Measurements from ENCODE around the gene ZNF768. TPM values are rescaled to one million over a fixed set of nuclear protein-coding genes. Genes with fewer than 3 reads are reported as not detected.

The ZNF768 gene
- total and polyA plus RNA-seq, 2 of the 13 experiments (the other 11 are each of a cell fraction or from before 2014, with no cell fraction given): 26.7 to 34.4 TPM

- TF ChIP-seq, protein P1, sequence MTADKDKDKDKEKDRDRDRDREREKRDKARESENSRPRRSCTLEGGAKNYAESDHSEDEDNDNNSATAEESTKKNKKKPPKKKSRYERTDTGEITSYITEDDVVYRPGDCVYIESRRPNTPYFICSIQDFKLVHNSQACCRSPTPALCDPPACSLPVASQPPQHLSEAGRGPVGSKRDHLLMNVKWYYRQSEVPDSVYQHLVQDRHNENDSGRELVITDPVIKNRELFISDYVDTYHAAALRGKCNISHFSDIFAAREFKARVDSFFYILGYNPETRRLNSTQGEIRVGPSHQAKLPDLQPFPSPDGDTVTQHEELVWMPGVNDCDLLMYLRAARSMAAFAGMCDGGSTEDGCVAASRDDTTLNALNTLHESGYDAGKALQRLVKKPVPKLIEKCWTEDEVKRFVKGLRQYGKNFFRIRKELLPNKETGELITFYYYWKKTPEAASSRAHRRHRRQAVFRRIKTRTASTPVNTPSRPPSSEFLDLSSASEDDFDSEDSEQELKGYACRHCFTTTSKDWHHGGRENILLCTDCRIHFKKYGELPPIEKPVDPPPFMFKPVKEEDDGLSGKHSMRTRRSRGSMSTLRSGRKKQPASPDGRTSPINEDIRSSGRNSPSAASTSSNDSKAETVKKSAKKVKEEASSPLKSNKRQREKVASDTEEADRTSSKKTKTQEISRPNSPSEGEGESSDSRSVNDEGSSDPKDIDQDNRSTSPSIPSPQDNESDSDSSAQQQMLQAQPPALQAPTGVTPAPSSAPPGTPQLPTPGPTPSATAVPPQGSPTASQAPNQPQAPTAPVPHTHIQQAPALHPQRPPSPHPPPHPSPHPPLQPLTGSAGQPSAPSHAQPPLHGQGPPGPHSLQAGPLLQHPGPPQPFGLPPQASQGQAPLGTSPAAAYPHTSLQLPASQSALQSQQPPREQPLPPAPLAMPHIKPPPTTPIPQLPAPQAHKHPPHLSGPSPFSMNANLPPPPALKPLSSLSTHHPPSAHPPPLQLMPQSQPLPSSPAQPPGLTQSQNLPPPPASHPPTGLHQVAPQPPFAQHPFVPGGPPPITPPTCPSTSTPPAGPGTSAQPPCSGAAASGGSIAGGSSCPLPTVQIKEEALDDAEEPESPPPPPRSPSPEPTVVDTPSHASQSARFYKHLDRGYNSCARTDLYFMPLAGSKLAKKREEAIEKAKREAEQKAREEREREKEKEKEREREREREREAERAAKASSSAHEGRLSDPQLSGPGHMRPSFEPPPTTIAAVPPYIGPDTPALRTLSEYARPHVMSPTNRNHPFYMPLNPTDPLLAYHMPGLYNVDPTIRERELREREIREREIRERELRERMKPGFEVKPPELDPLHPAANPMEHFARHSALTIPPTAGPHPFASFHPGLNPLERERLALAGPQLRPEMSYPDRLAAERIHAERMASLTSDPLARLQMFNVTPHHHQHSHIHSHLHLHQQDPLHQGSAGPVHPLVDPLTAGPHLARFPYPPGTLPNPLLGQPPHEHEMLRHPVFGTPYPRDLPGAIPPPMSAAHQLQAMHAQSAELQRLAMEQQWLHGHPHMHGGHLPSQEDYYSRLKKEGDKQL (CRISPR knock-in tag; IDR thresholded peaks at IDR 0.05; ENCODE audit: low read depth): no peak
- TF ChIP-seq SRSF9 (IDR thresholded peaks at IDR 0.05; ENCODE audit: borderline replicate concordance, insufficient read depth, low read depth, low read length, poor library complexity, severe bottlenecking) (no peak), ZNF775 (CRISPR knock-in tag; IDR thresholded peaks at IDR 0.05; ENCODE audit: borderline replicate concordance) (no peak), AKNA (CRISPR knock-in tag; IDR thresholded peaks at IDR 0.05; ENCODE audit: borderline replicate concordance) (no peak), POGZ (CRISPR knock-in tag; IDR thresholded peaks at IDR 0.05) (no peak), ELF1 (CRISPR knock-in tag; IDR thresholded peaks at IDR 0.05) (no peak), ZFY (CRISPR knock-in tag; IDR thresholded peaks at IDR 0.05) (no peak), ELF4 (CRISPR knock-in tag; IDR thresholded peaks at IDR 0.05; ENCODE audit: borderline replicate concordance) (no peak), TFE3 (CRISPR knock-in tag; IDR thresholded peaks at IDR 0.05) (no peak), STAT6 (CRISPR knock-in tag; IDR thresholded peaks at IDR 0.05; ENCODE audit: borderline replicate concordance) (no peak)
- TF ChIP-seq, protein P2, sequence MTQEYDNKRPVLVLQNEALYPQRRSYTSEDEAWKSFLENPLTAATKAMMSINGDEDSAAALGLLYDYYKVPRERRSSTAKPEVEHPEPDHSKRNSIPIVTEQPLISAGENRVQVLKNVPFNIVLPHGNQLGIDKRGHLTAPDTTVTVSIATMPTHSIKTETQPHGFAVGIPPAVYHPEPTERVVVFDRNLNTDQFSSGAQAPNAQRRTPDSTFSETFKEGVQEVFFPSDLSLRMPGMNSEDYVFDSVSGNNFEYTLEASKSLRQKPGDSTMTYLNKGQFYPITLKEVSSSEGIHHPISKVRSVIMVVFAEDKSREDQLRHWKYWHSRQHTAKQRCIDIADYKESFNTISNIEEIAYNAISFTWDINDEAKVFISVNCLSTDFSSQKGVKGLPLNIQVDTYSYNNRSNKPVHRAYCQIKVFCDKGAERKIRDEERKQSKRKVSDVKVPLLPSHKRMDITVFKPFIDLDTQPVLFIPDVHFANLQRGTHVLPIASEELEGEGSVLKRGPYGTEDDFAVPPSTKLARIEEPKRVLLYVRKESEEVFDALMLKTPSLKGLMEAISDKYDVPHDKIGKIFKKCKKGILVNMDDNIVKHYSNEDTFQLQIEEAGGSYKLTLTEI (CRISPR knock-in tag; conservative IDR thresholded peaks at IDR 0.05): no peak
These were observed 7.5 kb upstream of the ZNF768 start (continued) for GRCh38 chr16:30533748-30534367.

Data from HepG2 (cell line).